NCI-H2171 (cell line): ENCODE data around the gene ATXN7.

ENCODE experiments used
- DNase-seq: peaks from one replicate; lab custom pipeline; 2025; lab: John Stamatoyannopoulos, UW

The ATXN7 gene

GRCh38 chr3:63964681-63965485 is 101.2 kb downstream of the ATXN7 start:
- DNase-seq = no peak

- DNase-seq = no peak
These were observed 102.3 kb downstream of the ATXN7 start for GRCh38 chr3:63966007-63966406.

DNA sequence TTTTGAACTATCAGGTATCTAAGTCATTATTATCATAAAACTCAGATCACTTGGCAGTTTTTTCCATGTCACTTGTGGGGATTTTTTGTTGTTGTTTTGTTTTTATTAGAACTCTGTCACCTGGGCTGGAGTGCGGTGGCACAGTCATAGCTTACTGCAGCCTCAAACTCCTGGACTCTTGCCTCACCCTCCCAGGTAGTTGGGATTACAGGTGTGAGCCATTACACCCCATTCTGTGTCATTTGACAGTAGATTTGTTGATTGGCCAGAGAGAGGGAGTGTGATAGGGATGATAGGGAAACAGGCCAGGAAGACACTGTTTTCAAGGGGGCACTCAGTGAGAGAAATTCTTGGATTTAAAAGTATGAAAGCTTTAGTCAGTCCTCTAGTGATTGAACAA is 103.2 kb downstream of the ATXN7 start:
- no peak for DNase-seq

DNA sequence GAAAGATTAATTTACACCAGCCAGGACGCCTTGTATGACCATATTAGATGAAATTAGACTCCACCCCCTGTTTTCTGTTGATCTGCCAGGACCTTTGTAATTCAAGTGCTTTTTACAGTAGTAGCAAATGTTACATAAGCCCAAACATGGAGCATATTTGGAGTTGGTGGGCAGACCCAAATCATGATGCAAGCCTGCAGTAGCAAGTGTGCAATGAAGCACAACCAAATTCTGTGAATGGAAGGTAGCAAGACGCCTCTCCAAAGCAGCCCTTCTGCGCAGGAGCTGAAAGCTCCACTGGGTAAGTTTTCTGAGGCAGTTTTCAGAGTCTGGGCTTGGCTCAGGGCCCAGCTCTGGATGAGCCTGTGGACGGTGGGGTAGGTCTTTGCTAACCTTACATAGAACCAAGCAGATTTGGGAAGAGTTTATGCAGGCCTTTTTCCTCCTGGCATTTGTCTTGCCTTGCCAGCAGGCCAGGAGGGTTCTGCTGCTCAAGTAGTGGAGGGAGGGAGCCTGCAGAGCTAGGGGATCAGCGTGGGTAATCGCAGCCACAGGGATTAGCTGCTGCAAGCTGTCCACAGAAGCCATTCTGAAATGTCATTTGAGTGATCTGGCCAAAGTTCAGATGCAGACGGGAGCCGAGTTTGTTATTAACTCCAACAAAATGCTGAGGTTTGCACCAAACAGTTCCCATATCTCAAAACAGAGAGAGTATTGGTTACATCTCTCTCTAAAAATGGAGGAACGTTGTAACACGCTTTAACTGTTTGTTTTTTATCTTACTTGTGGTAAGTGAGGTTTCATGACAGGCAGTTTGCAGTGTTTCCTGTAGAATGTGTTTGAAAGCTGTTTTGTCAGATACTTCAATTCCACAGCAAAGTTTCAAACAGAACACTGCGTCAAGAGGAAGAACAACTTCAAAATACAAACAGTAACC is 104.3 kb downstream of the ATXN7 start:
- DNase-seq = no peak

GRCh38 chr3:63968612-63969350 is 105.1 kb downstream of the ATXN7 start:
- no peak for DNase-seq

GRCh38 chr3:63969876-63970275 is 106.2 kb downstream of the ATXN7 start:
- DNase-seq = no peak

GRCh38 chr3:63970631-63971475 is 107.2 kb downstream of the ATXN7 start:
- no peak for DNase-seq

GRCh38 chr3:63972196-63972595 is 108.5 kb downstream of the ATXN7 start:
- no peak for DNase-seq

DNA sequence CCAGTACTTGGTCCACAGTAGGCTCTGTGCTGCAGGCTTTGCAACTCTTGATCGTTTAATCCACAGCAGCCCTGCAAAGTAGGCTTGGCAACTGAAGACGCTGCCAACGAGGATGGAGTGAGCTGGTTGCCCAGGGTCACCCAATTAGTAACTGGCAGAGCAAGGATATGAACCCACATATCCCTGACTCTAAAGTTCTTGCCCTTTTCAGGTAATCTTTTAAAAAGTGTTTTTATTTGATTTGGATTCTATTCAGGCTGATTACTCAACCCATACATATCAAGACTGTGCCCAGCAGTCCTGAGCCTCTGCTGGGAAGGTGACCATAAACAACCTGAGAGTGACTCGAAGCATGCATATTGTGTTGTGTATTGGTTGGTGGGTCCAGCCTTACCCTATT is 109.3 kb downstream of the ATXN7 start:
- no peak for DNase-seq

- no peak for DNase-seq
These were observed 109.7 kb downstream of the ATXN7 start for GRCh38 chr3:63973406-63973805.

DNA sequence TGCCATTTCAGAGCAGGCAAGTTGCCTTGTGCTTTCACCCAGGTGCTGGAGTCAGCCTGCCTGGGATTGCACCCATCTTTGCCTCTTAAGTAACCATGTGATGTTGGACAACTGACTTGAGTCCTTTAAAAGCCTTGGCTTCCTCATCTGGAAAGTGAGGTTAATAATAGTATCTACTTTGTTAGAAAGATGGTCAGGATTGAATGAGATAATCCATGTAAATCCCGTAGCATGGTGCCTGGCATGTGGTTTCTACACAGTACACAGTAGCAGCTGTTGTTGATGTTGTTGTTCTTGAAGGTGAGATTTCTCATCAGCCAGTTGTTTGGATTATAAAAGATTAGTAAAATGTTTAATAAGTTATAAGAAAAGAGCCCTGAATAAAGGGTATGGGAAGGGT is 110.8 kb downstream of the ATXN7 start:
- no peak for DNase-seq

- DNase-seq = no peak
These were observed 112.1 kb downstream of the ATXN7 start for GRCh38 chr3:63975723-63976122.

- DNase-seq = no peak
These were observed 112.6 kb downstream of the ATXN7 start for GRCh38 chr3:63976161-63976871.

GRCh38 chr3:63976872-63977200 is 113.2 kb downstream of the ATXN7 start:
- no peak for DNase-seq

DNA sequence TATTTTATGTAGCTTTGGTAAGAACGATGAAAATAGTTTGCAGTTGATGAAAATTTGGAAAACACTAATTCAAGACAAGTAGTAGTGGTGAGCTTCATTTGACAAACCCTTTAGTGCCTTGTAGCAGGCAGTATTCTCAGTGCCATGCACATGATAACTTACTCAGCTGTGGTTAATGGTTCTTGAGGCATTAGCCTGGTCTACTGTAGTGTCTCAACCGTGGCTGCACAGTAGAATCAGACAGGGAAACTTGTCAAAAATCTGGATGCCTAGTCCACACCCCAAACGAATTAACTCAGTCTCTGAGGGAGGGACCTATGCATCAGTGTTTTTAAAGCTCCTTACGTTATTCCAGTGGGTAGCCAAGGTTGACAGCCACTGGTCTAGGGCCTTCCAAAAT is 114.2 kb downstream of the ATXN7 start:
- no peak for DNase-seq

DNA sequence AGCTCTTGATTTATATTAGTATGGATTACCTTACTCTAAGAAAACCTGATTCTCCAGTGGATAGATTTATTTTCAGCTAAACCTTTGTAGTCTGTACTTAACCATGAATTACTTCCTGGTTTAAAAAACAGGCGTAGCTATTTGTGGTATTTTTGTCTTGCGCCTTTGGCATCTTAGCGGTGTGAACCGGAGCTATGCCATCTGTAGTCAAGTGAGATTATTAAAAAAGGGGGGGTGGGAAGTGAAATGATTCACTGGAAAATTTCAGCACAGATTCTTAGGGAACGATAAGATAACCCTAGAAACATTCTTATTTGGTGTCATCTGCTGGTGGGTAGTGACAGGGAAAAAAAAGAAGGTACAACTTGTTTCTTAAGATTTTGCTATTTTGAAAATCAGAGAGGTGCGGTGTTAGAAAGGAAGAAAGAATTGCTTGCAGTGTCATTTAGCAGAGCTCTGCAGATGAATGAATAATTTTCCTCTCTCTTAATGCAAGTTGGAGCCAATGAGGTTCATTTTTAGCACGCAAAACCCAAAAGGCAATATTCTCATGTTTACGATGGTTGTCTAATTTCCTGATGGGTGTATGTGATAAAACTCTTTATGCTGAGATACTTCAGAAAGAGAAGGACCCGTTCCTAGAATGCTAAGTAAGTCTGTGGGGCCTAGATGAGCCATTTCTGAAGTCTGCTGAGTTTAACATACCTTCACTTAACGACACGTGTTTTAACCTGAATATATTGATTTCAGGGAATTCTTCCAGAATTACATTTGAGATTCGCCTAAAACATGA is 115.6 kb downstream of the ATXN7 start:
- DNase-seq = no peak

GRCh38 chr3:63980019-63980418 is 116.4 kb downstream of the ATXN7 start:
- DNase-seq = no peak

DNA sequence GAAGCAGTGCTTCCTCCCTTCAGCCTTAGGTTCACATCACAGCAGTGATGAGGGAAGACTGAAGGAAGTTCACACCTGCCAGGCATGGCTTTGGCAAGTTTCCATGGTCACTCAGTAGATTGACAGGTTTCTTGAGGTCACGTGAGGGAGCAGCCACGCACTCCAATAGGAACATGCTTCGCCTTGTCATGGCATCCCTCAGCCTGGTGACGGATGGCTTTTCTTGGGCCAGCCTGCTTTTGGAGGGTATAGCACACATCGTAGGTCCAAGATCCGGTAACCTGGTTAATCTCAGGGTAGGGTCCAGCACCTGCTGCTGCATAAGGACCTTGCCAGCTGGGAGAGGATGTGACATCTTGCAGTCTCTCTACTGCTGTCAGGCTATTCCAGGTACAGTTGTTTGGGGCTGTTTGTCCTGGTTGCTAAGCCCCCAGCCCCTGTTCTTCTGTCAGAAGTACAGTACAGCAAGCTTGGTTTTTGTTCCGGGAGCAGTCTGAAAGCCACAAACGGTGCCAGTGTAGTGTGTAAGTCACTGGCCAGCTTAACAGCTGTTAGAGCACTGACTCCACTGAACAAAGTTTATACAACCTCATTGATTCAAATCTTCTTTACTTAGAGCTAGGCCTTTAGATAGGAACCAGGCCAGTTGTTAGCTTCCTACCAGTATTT is 117.3 kb downstream of the ATXN7 start:
- DNase-seq = no peak

- DNase-seq = no peak
These were observed 118.3 kb downstream of the ATXN7 start for GRCh38 chr3:63981980-63982379.

DNA sequence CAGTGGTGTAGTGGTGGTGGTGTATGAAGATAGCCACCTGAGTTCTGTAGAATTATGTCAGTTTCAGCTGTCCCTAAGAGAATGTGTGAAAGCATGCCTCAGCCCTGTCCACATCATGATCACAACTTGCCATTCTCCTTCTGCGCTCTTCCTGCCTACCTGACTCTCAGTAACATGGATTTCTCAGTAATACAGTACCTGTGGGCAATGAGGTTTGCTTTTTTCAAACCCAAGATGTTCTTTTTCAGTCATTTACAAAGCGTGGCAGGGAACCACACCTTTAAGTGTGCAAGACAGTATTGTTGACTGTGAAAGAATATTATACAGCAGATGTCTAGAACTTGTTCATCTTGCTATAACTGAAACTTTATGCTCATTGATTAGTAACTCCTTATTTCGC is 120.7 kb downstream of the ATXN7 start:
- no peak for DNase-seq
